ENCODE data around the gene GRID2.

GRCh38 chr4:93501946-93502345 lies 1198.2 kb downstream of the GRID2 start:
- TF ChIP-seq CTCF (conservative IDR thresholded peaks at IDR 0.05; ENCODE audit: low read depth, low read length) (no peak), MXI1 (IDR thresholded peaks at IDR 0.05; ENCODE audit: borderline replicate concordance, low read depth, low read length) (no peak), MAFK (IDR thresholded peaks at IDR 0.05; ENCODE audit: low read depth, low read length) (no peak), RAD21 (IDR thresholded peaks at IDR 0.05; ENCODE audit: low read length) (no peak), CEBPB (IDR thresholded peaks at IDR 0.05; ENCODE audit: low read depth, low read length) (no peak)
